G401 (cell line): ENCODE measurements around the gene NTNG1. TPM values are rescaled to one million over a fixed set of nuclear protein-coding genes. Genes with fewer than 3 reads are reported as not detected.
A peak's percentile ranks its signal among the peaks of the same experiment; 100 is the strongest.

Source experiments
- DNase-seq: peaks from one replicate; pipeline ENCODE4 v3.0.0-alpha.2; 2015; ENCODE audit warnings: low spot score
- in situ Hi-C: cut with HindIII; loops from 2 replicates; pipeline ENCODE4 v1.10.0; 2016; ENCODE audit warnings: low sequenced_read_pairs, mixed read lengths
- total RNA-seq: library from RNA; depleted of rRNA; stranded (reverse); fragments of >200 nt; shearing (Covaris generic); gene quantifications from 2 replicates; pipeline ENCODE4 v1.2.3, GENCODE V29; 2014

NTNG1 gene
- total RNA-seq, 1 experiment from 2014 or later, result 30.4 TPM

DNA sequence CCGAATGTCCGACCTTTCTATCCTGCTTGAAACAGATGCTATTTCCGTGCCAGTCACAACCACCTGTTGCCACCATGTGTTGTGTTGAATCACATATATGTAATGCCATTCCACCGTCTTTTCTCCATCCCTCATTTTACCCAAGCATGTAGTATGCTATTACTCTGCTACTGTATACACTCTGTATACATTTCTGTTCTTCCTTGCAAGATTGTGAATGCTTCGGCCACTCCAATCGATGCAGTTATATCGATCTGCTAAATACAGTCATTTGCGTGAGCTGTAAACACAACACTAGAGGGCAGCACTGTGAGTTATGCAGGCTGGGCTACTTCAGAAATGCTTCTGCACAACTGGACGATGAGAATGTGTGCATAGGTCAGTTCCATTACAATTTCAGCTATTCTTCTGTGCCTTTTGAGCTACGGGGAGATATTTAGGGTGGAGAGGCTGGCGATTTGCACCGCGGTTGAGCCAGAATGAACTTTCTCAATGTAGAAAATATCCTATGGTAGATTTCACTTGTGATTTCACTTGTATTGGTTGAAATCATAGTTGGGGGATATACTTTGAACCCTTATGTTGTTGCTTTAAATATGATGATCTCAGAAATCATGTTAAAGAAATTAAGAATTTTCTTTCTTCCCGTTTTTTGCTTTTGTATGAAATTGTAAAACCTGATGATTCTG, 289.8 kb downstream of the NTNG1 start:
- peak; percentile 36 for DNase-seq
- in situ Hi-C loops, result no loop called here

DNA sequence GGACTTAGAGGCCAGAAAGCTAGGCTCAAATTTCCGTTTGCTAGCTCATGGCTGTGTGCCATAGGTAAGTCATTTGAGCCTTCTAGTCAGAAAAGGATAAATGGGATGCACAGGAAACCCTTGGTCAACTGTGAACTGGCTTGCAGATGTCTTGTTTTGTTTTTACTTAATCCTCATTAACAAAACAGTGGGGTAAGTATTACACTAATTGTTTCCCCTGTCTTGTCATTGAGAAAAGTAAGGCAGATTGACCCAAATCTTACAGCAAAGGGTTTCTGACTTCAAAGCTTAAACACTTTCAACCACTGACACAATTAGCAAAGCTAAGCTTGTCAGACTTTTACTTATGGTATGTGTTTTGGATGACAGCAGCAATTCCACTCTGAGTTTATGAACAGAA, 291.3 kb downstream of the NTNG1 start:
- in situ Hi-C loops, result no loop called here
- no peak for DNase-seq

DNA sequence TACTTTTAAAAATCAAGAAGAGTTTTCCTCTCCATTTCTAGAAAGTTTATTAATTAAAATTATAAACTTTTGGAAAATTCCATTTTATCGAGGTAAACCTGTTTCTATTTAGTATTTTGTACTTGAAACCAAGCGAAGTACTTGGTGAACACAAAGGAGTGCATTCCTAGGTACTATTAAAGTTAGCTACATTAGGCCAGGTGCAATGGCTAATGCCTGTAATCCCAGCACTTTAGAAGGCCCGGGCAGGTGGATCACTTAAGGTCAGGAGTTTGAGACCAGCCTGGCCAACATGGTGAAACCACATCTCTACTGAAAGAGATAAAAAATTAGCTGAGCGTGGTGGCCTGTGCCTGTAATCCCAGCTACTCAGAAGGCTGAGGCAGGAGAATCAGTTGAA, 292.2 kb downstream of the NTNG1 start:
- DNase-seq, result no peak
- in situ Hi-C loops, result no loop called here

DNA sequence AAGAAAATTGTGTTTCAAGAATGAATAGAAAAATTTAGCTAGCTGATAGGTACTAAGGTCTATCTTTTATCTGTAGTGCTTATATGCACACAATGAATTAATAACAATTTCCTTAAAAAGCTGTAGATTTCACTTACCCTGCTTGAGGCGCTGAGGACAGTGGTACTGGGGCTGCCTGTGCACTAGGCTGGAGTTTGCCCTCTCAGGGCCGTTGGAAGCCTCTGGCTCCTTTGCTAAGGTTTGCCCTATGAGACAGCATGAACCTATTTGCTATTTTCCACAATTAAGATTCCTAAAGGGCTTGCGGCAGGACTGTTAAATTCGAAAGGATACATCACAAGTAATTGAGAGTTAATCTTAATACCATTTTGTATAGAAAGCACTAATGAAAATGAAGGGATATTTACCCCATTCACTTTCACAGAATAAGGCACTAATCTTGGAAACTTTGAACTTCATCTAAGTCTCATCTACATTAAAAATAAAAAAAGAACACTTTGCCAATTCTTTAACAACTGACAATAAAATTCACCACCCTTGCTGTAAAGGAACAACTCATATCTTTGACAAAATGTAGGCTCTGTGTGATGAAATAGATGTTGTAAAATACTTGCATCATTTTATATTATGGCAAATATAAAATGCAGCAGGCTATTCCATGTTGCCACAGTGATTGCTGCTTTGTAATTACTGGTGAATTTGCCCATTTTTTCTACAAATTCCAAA, 293.0 kb downstream of the NTNG1 start:
- in situ Hi-C loops, result no loop called here

DNA sequence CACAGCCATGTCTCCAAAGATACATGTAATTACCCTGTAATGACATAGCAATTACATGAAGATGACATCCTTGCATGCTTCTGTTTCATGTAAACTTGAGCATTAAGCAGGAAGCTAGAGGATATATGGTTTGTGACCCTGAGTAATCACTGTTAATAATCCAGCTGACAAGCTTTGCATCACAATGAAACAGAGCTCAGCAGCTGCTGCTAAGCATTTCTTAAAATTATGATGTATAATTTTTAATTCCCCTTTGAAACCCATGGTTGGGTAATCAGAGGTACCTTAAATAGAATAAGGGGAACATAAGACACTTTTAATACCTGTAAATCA, 293.5 kb downstream of the NTNG1 start:
- in situ Hi-C loops, result no loop called here

More for the DNA sequence above, 293.0 kb downstream of the NTNG1 start:
- DNase-seq, result no peak

DNA sequence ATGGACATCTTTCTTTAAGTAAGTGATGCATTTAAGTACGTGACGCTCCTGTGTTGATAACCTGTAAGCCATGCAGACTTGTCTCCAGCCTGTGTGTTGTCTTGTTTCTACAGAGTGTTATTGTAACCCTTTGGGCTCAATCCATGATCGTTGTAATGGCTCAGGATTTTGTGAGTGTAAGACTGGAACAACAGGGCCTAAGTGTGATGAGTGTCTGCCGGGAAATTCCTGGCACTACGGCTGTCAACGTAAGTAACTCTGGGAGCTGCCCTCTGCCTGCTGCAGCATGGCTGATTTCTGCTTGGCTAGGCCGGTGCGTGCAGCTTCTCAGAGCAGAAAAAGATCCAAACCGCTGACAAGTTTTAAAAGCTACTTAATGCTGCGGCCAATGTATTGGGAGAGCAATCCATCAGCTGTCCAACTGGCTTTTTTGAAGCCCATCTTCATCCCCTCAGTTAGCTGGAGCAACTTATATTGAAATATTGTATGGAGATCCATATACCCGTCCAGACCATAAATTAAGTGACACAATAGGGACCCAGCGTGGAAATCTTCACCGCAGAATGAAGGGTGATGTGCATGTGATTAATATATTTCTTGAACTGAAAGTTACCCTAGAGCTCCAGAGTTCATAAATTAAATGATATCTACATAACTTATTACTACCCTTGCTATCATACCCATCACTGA, 295.9 kb downstream of the NTNG1 start:
- no peak for DNase-seq
- in situ Hi-C loops, result no loop called here

More for the DNA sequence above, 293.5 kb downstream of the NTNG1 start:
- DNase-seq, result no peak

DNA sequence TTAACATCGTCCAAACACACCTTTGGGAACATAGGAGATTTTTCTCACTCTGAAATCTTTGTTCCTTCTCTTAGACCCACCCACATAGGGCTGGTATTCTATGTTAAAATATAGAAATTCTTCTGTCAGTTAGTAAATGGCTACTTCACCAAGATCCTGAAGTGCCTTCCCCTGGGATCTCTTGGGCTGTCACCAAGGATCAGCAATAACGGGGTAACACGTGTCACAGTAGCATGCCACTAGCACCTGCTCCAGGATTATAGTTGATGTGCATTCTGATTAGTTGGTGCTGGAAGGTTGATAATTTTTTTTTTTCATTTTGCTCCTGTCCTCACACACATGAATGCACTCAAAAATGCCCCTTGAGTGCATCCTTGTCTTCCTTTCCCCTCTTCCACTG, 298.7 kb downstream of the NTNG1 start:
- in situ Hi-C loops, result no loop called here

DNA sequence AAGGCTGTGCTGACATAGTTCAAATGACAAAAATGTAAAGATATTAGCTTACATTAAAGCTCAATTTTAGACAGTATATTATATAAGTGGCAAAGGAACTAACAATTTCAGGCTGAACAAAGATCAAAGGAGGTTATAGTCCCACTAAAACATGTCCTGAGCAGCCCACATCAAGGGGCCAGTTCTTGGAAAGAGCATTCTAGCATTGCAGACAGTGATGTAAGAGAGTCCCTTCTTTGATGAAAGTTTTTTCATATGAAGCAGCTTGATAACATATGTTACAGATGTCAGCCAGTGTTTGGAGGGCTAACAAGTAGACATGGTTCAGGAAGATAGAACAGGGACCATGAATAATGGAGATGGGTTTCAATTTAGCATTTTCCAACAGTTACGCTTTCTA, 301.7 kb downstream of the NTNG1 start:
- in situ Hi-C loops, result no loop called here
- DNase-seq, result no peak

More for the DNA sequence above, 298.7 kb downstream of the NTNG1 start:
- no peak for DNase-seq

DNA sequence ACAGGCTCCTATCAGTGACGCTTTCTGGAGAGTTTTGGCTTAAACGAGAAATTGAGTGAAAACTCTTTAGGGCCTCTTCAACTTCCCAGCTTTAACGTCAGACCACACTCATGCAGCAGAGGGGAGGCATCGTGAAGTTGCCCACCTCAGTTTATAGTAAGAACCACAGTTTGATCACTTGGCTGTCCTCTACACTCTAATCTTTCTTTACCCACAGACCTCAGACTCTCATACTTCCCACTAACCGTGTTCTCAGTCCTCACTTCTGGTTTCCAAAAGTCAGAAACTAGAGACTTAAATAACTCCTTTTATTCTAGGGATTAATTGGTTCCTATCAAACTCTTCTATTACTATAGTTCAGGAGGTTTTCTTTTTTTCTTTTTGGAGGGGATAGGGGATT, 302.2 kb downstream of the NTNG1 start:
- in situ Hi-C loops, result no loop called here
- DNase-seq, result no peak

DNA sequence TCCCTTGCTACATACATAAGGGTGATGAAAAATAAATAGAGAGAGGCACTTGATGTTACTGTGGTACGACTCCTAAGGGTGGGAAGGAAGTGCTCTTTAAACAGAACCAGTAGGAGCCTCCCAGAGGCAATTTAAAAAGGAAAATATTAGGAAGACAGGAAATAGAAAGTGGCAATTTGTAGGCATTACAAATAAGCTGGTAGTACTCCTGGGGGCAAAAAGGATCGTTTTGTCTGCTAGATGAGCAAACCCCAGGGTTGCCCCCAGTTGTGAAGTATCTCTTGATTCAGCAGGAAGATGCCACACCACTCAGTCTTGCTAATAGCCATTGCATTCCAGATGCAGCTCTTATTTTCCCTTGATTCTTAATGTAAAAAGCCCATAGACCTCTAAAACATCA, 303.0 kb downstream of the NTNG1 start:
- no peak for DNase-seq
- in situ Hi-C loops, result no loop called here

DNA sequence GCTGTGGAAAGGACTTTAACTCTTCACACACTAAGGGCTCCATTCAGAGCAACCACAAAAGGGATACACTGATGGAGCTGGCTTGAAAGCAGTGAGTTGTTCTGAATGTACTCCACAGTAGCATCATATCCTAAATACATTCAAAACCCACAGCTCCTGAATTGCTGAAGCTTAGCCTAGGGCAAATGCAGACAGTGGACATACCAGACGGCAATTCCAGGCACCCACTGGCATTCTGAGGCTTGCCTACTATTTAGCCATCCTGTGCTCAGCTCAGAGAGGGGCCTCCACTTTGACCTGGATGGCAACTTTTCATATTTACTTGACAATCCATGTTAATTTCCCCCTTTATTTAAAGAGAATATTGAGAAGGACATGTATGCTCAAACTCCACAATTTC, 303.5 kb downstream of the NTNG1 start:
- in situ Hi-C loops, result no loop called here
- DNase-seq, result no peak

DNA sequence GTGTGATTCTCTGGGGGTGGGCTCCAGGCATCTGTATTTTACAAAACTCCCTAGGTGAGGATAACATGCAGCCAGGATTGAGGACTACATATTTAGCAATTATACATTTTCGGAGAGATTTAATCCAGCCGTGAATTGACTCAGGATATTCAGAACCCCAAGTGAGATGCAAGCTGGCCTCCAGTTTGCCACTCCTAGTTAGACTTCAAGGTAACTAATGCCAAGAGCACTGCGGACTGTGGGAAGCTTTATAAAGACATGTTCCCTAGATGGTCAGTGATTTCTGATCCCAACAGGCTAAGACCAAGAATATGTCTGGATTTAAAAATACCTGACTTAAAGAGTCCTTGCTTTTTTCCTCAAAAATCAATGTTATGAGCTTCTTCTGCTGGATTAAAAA, 308.5 kb downstream of the NTNG1 start:
- in situ Hi-C loops, result no loop called here
- peak; percentile 92 for DNase-seq

DNA sequence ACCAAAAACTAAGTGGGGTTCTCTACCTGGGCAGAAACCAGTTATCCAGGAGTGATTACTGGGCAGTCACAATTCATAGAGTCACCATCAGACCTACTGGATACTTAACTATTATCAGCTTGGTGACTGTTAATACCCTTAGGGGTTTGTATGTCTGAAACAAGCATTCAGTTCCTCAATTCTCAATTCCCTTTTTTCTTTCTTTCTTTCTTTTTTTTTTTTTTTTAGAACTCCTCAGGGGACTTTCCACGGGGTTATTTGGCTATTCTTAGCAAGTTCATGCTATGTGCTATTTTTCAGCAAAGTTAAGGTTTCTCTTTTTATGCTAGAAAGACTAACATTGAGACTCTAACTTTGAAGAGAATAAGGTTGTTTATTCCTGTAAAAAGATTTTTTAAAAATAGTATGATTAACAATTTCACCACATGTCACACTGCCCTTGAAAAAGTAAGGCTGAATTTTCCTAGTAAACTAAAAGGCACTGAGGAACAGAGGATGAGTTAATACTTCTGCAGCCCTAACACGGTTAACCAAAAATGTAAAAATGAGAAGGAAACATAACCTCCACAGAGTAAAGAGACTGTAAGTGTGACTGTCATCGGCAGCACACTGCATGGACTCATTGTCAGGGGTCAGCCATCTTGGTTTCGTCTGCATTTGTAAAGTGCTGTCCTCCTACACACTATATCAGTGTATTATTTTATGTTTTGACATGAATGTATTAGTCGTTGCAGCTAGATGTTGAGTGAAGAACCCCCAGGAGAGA, 310.2 kb downstream of the NTNG1 start:
- in situ Hi-C loops, result no loop called here
- DNase-seq, result no peak

DNA sequence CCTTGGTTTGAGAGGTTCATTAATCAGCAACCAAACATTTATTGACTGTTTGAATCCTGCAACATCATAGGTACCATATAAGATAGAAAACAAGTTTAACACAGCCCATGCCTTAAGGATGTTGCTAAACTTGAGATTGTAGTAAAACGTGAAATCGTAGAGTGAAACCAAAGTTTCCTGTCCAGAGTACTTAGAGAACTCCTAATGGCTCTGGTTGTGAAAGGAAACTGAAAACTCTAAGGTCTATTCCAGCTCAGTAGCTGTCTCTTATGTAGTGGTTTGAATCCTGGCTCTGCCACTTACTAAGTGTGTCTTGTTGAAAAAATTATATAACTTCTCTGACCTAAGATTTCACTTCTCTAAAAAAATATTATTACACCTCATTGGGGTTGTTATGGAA, 310.9 kb downstream of the NTNG1 start:
- in situ Hi-C loops, result no loop called here
- DNase-seq, result no peak

DNA sequence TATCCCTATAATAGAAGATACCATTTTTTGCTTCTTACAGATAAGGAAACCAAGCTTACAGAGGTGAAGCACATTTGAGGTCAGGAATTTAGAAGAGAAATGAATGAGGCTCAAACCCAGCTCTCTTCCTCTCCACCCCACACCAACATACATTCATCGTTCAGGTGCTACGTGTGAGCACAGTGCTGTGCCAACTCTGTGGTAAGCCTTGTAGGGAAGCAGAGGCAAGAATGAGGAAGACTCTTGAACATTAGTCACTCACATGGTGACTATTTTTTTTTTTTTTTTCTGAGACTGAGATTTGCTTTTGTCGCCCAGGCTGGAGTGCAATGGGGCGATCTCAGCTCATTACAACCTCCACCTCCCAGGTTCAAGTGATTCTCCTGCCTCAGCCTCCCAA, 314.0 kb downstream of the NTNG1 start:
- DNase-seq, result no peak
- in situ Hi-C loops, result no loop called here

DNA sequence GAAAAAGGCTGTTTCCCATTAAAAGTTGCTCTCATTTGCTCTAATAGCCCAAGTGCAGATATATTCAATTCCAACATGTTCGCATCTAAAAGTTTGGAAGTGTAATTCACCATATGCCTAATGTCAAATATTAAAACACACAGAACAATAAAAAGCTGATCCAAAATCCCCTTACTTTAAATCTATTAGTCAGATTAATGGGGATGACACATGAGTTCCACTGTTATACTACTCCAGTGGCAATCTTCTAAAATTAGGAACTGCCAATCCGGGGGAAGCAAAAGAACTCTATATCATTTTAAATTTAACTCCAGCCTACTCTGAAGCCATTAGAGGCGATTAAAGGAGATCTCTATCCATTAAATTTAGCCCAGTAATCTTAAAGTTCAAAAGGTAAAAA, 317.1 kb downstream of the NTNG1 start:
- in situ Hi-C loops, result no loop called here
- DNase-seq, result no peak

DNA sequence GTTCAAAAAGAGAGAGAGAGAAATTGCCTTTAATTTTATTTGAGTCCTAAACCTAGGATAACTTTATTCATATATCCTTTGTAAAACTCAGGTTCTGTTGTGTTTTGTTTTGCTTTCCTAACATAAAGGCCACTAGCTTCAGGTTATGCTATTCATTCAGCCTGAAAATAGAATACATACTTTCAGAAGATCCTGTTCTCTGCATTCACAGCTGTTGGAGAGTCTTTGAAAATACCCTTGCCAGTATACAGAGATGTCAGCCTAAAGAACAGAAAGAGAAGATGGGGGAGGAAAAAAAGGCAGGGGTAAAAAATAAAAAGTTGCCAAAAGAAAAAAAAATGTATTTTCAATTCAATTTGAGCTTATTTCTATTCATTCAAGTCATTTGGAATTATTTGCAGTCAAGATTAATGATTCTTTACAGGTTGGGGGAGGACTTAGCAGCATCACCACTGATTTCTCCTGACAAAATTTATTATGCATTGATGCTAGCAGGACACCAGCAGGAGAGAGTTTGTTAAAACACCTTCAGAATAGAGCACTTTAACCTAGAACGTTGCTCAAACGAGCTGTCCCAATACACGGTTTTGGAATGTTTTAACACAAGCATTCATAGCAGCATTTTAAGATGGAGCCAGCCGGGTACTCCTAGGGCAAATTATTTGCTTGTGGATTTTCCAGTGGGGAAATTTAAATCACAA, 318.5 kb downstream of the NTNG1 start:
- no peak for DNase-seq
- in situ Hi-C loops, result no loop called here

DNA sequence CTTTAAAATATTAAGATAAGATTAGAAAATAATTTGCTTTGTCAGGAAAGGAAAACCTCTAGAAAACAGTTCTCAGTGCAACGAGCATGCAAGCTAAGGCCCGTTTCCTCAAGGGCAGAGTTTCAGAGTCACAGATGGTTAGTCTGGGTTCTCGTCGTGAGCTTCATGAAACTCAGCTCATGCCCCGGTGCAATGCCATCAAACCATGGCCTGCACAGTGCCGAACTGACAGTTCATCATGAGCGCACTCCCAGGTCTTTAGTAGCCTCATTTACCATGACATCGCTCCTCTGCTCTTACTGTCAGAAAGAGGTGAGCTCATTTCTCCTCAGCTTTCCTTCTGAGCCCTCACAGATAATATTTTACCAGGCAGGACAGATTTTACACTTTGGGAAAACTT, 319.2 kb downstream of the NTNG1 start:
- in situ Hi-C loops, result no loop called here
- DNase-seq, result no peak

DNA sequence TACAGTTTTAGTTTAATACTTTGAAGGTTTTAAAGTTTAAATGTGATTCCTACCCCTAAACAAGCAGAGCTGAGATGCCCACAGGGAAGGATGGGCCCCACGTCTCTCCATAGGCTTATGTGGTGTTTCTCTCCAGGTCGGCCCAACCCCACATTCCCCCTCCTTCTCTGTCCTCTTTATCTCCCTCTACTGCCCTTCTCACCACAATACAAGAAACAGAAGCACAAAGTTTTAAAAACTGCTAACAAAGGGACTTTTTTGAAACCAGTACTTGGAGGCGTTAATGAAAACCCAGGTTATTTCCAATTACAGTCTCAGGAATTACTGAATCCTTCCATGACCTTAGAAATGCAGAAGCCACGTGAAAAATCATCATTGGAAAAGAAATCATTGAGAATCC, 324.0 kb downstream of the NTNG1 start:
- in situ Hi-C loops, result no loop called here
- no peak for DNase-seq
